Stimulated activated effector memory CD8-positive, alpha-beta T cell treated with anti-CD3 and anti-CD28 coated beads, Interleukin-12 subunit alpha, Interleukin-12 subunit beta, amount 100 ng/mL, for 72 hours (primary cell): ENCODE measurements around the gene MEN1.

Source experiments
- ATAC-seq: fragments of 150-1000 bp; cut with Tn5 transposase; 2 replicates; pipeline ENCODE4 v1.10.0; 2021
- DNase-seq, 2 donors: peaks; one replicate each; pipeline ENCODE4 v3.0.0; 2021 to 2022; ENCODE audit warnings: low spot score in 2 of 2
- H3K27ac Mint-ChIP-seq: one replicate; pipeline ENCODE4 v1.8.0; 2022; ENCODE audit warnings: mild to moderate bottlenecking, mixed read lengths
- H3K36me3 Mint-ChIP-seq: one replicate; pipeline ENCODE4 v1.8.0; 2022; ENCODE audit warnings: mild to moderate bottlenecking, mixed read lengths
- H3K4me1 Mint-ChIP-seq: one replicate; pipeline ENCODE4 v1.8.0; 2022; ENCODE audit warnings: mixed read lengths
- H3K4me3 Mint-ChIP-seq: one replicate; pipeline ENCODE4 v1.8.0; 2022; ENCODE audit warnings: mild to moderate bottlenecking, mixed read lengths
- H3K9me3 Mint-ChIP-seq: one replicate; pipeline ENCODE4 v1.8.0; 2022; ENCODE audit warnings: mixed read lengths

Gene MEN1

GRCh38 chr11:64839335-64839734 lies 29.0 kb upstream of the MEN1 start:
- H3K27ac Mint-ChIP-seq, result no peak overlapping the region
- peaks cover 13% of the 10 kb centered on the region for H3K36me3 Mint-ChIP-seq
- ATAC-seq, result no peak
- H3K9me3 Mint-ChIP-seq, result no peaks in the 10 kb centered on the region
- no peak for DNase-seq
- H3K4me1 Mint-ChIP-seq, result peaks cover 21% of the 10 kb centered on the region
- H3K4me3 Mint-ChIP-seq, result no peak overlapping the region

- DNase-seq (no peak), ATAC-seq (no peak)
- no peak overlapping the region for H3K27ac Mint-ChIP-seq
- no peaks in the 10 kb centered on the region for H3K9me3 Mint-ChIP-seq
- no peak overlapping the region for H3K4me3 Mint-ChIP-seq
- peaks cover 9% of the 10 kb centered on the region for H3K36me3 Mint-ChIP-seq
- peaks cover 17% of the 10 kb centered on the region for H3K4me1 Mint-ChIP-seq
Observed at GRCh38 chr11:64838600-64839334, 28.4 kb upstream of the MEN1 start.

- Mint-ChIP-seq H3K27ac (no peak overlapping the region), H3K4me3 (no peak overlapping the region), H3K4me1 (peaks cover 8% of the 10 kb centered on the region), H3K9me3 (no peaks in the 10 kb centered on the region), H3K36me3 (peaks cover 1% of the 10 kb centered on the region)
- ATAC-seq (no peak), DNase-seq (no peak)
Observed at GRCh38 chr11:64837887-64838351, 27.6 kb upstream of the MEN1 start.

- Mint-ChIP-seq H3K36me3 (no peaks in the 10 kb centered on the region), H3K9me3 (no peaks in the 10 kb centered on the region), H3K4me3 (no peak overlapping the region), H3K27ac (peak overlapping the region; percentile 72), H3K4me1 (peaks cover 7% of the 10 kb centered on the region)
- ATAC-seq, result no peak
- no peak for DNase-seq
Observed at GRCh38 chr11:64836448-64837072, 26.2 kb upstream of the MEN1 start.

- no peak for ATAC-seq
- H3K4me3 Mint-ChIP-seq, result no peak overlapping the region
- DNase-seq, result no peak
- no peaks in the 10 kb centered on the region for H3K36me3 Mint-ChIP-seq
- peaks cover 7% of the 10 kb centered on the region for H3K4me1 Mint-ChIP-seq
- no peak overlapping the region for H3K27ac Mint-ChIP-seq
- H3K9me3 Mint-ChIP-seq, result no peaks in the 10 kb centered on the region
Observed at GRCh38 chr11:64835616-64836447, 25.5 kb upstream of the MEN1 start.

DNA sequence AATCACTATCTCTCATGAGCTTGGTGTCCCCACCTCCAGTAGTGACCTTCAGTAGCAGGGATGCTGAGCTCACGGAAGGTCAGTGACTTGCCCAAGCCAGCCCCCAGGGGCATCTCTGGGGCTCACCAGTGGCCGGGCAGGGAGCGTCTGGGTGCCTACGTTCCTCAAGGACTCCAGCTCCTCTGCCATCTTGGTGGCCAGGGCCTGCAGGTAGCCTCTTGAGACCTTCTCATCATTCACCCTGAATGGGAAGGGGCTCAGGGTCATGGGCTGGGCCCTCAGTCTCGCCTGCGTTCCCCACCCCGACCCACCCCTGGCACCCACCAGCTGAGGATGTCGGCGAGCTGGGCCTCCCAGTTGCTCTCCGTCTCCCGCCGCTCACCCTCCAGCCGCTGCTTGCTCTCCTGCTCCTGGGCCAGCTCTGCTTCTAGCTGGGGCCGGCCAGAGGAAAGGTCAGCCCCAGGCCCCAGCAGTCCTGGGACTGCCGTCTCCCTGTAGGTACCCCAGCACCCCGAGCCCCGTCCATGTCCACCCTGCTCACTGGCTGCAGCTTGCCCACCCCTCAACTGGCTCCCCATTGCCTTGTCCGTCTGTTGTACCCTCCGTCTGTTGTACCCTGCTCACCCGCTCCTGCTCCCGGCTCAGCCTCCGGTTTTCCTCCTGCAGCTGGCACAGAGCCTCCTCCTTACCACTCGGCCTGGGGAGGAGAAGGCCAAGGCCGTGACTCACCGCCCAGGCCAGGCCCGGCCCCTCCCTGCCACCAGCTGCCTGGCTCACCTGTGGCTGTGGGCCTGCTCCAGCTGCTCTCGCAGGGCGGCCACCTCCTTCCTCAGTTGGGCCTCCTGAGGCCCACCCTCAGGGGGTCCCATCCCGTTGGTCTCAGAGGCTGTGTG lies 24.6 kb upstream of the MEN1 start:
- ATAC-seq, result no peak
- H3K27ac Mint-ChIP-seq, result no peak overlapping the region
- no peaks in the 10 kb centered on the region for H3K9me3 Mint-ChIP-seq
- H3K4me1 Mint-ChIP-seq, result peaks cover 7% of the 10 kb centered on the region
- DNase-seq, result no peak
- no peak overlapping the region for H3K4me3 Mint-ChIP-seq
- no peaks in the 10 kb centered on the region for H3K36me3 Mint-ChIP-seq

- no peak for DNase-seq
- no peak overlapping the region for H3K27ac Mint-ChIP-seq
Observed at GRCh38 chr11:64834031-64834722, 23.8 kb upstream of the MEN1 start.

DNA sequence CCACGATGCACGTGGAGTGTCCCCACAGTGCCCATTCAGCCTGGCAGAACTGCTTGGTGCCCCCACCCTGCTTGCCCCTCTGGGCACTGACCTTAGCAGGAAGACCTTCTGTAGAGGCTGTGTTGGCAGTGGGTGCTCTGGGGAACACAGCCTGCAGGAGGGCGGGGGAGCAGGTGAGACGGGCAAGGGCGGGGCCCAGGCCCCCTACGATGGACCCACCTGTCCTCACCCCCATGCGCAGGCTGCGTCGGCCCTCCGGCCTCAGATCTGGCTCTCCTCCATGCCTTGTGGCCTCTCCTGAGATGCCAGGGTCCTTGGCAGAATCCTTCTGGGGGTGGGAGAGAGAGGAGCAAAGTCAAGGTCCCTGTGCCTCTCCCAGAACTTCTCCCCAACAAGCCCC lies 23.2 kb upstream of the MEN1 start:
- Mint-ChIP-seq H3K27ac (no peak overlapping the region), H3K4me1 (peaks cover 7% of the 10 kb centered on the region), H3K9me3 (no peaks in the 10 kb centered on the region), H3K36me3 (no peaks in the 10 kb centered on the region), H3K4me3 (no peak overlapping the region)
- ATAC-seq, result no peak
- no peak for DNase-seq

More at GRCh38 chr11:64834031-64834722, 23.8 kb upstream of the MEN1 start:
- Mint-ChIP-seq H3K4me1 (peaks cover 7% of the 10 kb centered on the region), H3K9me3 (no peaks in the 10 kb centered on the region), H3K36me3 (no peaks in the 10 kb centered on the region), H3K4me3 (no peak overlapping the region)
- no peak for ATAC-seq

DNA sequence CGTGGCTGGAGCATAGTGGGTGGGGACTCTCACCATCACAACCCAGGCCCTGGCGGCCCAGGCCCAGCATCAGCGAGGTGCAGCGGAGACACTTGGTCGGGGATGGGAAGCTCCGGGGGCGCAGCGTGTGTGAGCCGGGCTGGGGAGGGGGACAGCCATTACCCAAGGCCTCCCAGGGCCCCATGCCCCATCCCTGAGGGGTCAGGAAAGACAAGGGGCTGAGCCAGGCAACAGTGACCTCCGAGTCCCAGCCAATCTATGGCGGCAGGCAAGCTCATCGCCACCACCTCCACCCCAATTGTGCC lies 22.8 kb upstream of the MEN1 start:
- no peak for ATAC-seq
- no peak overlapping the region for H3K27ac Mint-ChIP-seq
- no peak overlapping the region for H3K4me3 Mint-ChIP-seq

DNA sequence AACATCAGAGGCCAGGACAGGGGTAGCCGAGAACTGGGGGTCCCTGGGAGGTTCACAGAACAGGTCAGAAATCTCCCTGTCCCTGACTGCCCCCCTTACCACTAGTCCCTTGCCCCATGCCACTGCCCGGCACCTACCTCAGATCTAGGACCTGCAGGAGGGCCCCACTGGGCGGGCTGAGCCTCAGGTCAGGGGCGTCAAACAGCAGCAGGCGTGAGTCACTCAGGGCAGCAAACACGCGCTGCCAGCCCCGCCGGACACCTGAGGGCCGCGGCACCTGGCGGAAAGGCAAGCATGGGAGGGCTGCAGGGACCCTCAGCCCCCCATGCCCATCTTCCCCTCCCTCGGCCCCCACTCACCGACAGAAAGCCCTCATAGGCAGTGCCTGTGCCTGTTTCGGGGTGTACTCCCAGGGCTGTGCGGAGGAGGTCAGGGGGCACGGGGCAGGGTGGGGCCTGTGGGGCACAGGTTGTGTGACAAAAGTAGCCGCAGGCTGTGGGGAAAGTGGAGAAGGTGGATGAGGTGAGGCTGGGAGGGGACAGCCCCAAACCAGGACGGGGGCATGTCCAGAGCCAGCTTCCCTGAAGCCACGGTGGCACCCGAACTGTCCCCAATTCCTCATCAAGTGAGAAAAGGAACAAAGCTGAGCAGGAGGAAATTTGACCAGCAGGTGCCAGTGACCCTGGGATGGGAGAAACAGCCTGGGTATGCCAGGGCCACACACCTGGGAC lies 22.3 kb upstream of the MEN1 start:
- DNase-seq, result no peak
- no peak for ATAC-seq
- H3K9me3 Mint-ChIP-seq, result no peaks in the 10 kb centered on the region
- no peaks in the 10 kb centered on the region for H3K36me3 Mint-ChIP-seq
- peaks cover 7% of the 10 kb centered on the region for H3K4me1 Mint-ChIP-seq
- no peak overlapping the region for H3K4me3 Mint-ChIP-seq
- no peak overlapping the region for H3K27ac Mint-ChIP-seq

More for the DNA sequence above, 22.8 kb upstream of the MEN1 start:
- Mint-ChIP-seq H3K4me1 (peaks cover 7% of the 10 kb centered on the region), H3K36me3 (no peaks in the 10 kb centered on the region), H3K9me3 (no peaks in the 10 kb centered on the region)
- DNase-seq, result no peak

DNA sequence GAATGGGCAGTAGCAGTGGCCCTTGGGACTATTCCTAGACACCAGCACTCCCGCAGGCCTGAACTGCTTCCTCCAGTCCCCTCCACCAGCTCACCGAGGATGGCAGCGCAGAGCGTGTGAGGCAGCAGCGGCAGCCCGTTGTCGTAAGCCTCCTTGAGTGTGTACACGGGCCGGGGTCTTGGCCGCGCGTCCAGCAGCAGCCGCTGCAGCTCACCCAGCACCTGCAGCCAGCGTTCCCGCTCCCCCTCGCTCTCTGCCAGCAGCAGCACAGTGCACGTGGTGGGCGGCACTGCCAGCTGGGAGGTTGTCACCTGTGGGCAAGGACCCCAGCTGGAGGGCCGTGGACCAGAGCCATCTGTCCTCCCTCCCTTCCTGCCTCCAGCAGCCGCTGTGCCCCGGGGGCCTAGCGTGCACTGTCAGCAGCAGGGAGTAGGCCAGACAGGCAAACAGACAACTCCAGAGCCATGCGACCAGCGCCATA lies 21.1 kb upstream of the MEN1 start:
- DNase-seq, result no peak
- no peaks in the 10 kb centered on the region for H3K4me1 Mint-ChIP-seq
- H3K4me3 Mint-ChIP-seq, result no peak overlapping the region

DNA sequence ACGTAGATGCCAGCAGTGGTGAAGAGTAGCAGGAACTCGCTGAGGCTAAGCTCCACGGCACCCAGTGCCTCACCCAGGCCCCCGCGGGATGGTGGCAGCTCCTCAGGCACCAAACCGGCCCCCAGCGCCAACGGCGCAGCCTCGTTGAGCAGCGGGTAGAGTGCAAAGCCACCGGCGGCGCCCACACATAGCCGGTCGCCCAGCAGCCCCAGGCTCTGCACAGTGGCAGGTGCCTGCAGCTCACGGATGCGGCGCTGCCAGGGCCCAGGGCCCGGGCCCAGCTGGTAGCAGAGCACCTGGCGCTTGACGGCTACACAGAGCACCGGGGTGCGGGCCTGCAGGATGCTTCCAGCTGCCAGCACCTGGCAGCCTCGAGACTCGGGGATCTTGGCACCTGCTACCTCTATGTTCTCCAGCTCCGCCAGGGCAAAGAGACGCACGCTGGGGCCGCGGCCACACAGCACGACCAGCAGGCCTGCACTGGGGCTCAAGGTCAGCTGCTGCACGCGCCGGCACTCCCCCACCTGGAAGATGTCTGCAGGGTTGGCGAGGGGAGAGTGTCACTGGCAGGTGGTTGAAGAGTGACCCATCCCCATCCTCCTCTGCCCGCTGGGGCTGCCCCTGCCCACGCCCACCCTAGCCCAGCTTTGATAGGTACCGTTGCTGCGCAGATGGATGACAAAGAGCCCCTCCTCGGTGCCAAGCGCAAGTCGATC lies 19.3 kb upstream of the MEN1 start:
- H3K4me3 Mint-ChIP-seq, result no peak overlapping the region

More for the DNA sequence above, 21.1 kb upstream of the MEN1 start:
- H3K27ac Mint-ChIP-seq, result peak overlapping the region; percentile 73
- H3K9me3 Mint-ChIP-seq, result no peaks in the 10 kb centered on the region
- no peaks in the 10 kb centered on the region for H3K36me3 Mint-ChIP-seq
- ATAC-seq, result no peak

DNA sequence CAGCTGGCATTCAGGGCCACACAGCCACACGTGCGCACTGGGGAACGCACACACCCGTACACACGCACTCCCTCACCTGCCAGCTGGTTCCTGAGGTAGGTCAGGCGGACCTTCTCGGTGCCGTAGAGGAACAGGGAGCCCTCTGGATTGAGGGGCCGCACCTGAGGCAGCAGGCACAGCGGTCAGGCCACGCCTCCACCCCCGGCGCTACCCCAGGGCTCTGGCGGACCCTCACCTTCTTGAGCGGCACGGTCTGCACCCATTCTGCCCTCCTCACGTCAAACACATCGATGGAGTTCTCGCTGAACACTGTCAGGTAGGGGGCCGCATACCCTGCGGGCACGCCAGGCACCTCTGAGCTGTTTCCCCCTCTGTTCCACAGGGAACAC lies 17.1 kb upstream of the MEN1 start:
- Mint-ChIP-seq H3K36me3 (no peaks in the 10 kb centered on the region), H3K4me1 (no peaks in the 10 kb centered on the region), H3K27ac (no peak overlapping the region), H3K9me3 (no peaks in the 10 kb centered on the region), H3K4me3 (no peak overlapping the region)
- no peak for DNase-seq
- no peak for ATAC-seq

More for the DNA sequence above, 19.3 kb upstream of the MEN1 start:
- DNase-seq (no peak), ATAC-seq (no peak)
- Mint-ChIP-seq H3K27ac (no peak overlapping the region), H3K9me3 (no peaks in the 10 kb centered on the region), H3K36me3 (no peaks in the 10 kb centered on the region), H3K4me1 (no peaks in the 10 kb centered on the region)
